DMS53 (cell line): ENCODE results near the gene SMU1.
"Not testable (repeated sequence)": the region's sequence is repeated elsewhere in the genome, so short reads cannot be mapped to it uniquely, and the experiment has no call there.

Experiments used
- DNase-seq: peaks from one replicate; lab custom pipeline; 2025; lab: John Stamatoyannopoulos, UW

SMU1 gene

GRCh38 chr9:33013962-33014664 lies 62.4 kb downstream of the SMU1 start:
- DNase-seq, result no peak

DNA sequence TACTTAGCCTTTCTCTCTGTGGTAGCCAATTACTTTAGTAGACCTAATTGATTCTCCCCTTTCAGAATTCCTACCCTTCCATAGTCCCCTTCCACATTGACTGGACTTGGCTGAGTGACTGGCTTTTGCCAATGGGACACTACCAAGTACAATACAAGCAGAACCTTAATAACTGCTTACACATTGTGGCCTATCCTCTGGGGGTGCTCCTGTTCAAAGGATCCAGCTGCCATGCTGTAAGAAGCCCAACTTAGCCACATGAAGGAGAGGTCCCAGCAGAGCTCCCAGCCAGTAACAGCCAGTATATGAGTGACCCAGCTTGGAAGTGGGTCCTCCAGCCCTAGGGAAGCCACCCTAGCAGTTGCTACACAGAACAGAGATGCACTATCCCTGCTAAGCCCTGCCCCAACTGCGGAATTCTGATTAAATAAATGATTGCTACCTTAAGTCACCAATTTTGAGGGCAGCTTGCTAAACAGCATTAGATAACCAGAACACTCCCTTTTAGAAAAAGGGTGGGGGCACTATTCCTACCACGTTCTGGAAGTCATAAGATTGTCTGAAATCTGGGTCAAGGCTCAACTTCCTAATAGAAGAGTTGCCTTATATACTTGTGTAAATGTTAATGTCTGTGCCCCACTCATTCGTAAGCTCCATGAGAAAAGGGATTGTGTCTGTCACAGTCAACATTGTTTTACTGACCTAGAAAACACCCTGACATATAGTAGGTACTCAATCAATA lies 64.0 kb downstream of the SMU1 start:
- no peak for DNase-seq

DNA sequence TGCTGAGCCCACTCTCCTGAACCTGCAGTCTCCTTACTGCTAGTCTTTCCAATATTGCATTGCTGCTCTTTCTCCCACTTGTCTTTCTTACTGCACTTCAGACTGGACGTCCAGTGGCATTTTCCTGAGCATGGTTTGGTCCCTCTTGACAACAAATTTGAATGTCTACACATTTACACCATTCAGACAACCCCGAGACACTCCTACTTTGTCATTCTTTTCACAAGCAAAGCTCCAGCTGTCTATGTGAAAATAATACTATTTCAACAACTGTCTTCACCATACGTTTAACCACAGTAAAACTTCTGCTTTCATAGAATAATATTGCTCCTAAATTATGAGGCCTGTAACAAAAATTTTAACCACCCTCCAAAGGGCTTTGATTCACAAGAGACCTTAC lies 64.6 kb downstream of the SMU1 start:
- no peak for DNase-seq

GRCh38 chr9:33007755-33008154 lies 68.7 kb downstream of the SMU1 start:
- DNase-seq, result no peak

GRCh38 chr9:33005335-33005734 lies 71.1 kb downstream of the SMU1 start:
- not testable (repeated sequence) for DNase-seq

- peak; percentile 57 for DNase-seq
These were observed 75.8 kb downstream of the SMU1 start for GRCh38 chr9:33000682-33001055.

GRCh38 chr9:32992595-32993238 lies 83.8 kb downstream of the SMU1 start:
- no peak for DNase-seq

DNA sequence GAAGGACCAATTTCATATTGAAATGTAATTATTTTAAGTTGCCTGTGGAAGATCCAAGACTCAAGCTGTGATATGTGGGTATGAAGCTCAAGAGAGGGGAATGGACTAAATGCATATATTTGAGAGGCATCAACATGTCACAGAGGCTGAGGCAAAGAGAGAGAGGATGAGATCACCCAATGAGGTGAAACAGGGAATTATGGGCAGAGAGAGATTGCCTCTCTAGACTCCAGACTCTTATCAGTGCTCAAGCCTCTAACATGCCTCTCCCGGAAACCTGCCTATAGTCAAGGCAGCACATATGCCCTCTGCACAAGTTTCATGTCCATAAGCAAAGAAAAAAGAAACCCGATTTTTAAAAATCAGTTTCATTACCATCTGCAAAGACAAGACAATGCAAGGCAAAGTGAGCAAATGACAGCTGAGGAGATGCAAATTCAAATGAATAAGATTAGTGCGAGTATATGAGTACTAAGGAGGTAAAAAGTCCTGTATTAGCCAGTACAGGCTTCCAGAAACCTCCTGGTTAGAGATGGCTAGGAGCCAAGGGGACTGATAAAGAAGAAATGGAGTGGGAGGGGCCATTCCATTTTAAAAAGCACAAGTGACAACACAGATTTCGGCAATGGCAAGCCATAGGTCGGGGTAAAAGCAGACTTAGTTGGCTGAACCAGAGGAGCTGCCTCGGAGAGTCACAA lies 84.4 kb downstream of the SMU1 start:
- DNase-seq, result no peak
